ENCODE measurements around the gene TUBB2B.

GRCh38 chr6:3267162-3267561 is 39.7 kb upstream of the TUBB2B start:
- TF ChIP-seq L3MBTL2 (conservative IDR thresholded peaks at IDR 0.05) = no peak
- TF ChIP-seq TARDBP (IDR thresholded peaks at IDR 0.05) = no peak
- no peak for TF ChIP-seq SP1 (IDR thresholded peaks at IDR 0.05)
- no peak for TF ChIP-seq SUZ12 (IDR thresholded peaks at IDR 0.05)
- TF ChIP-seq FOXM1 (IDR thresholded peaks at IDR 0.05; ENCODE audit: borderline replicate concordance) = no peak
- TF ChIP-seq PKNOX1 (IDR thresholded peaks at IDR 0.05) = no peak
- TF ChIP-seq LEF1 (IDR thresholded peaks at IDR 0.05; ENCODE audit: borderline replicate concordance) = no peak
- TF ChIP-seq ZNF384 (IDR thresholded peaks at IDR 0.05) = no peak
- TF ChIP-seq ELF4 (IDR thresholded peaks at IDR 0.05) = no peak
- TF ChIP-seq CTBP1 (IDR thresholded peaks at IDR 0.05; ENCODE audit: borderline replicate concordance) = no peak
- no peak for TF ChIP-seq HDGF (IDR thresholded peaks at IDR 0.05; ENCODE audit: borderline replicate concordance)
- no peak for TF ChIP-seq ARNT (IDR thresholded peaks at IDR 0.05)
- no peak for TF ChIP-seq BHLHE40 (IDR thresholded peaks at IDR 0.05; ENCODE audit: borderline replicate concordance)
